Testis (tissue), 2 donors: Measurements from ENCODE around the gene LIN7A.

Source experiments
- POLR2A ChIP-seq: fragments of 450-650 bp; IDR thresholded peaks from one replicate; pipeline ENCODE4 v1.6.1; 2017; ENCODE audit warnings: antibody characterized with exemption, mild to moderate bottlenecking, moderate library complexity
- TF ChIP-seq, protein P1 (sequence below), 3 experiments: fragments of 450-650 bp in 2 of 3; fragments of 200-600 bp in 1 of 3; sonication (generic) in 1 of 3; IDR thresholded peaks; one replicate each; pipeline ENCODE4 v1.5.1; 2016 to 2019; ENCODE audit warnings: antibody characterized with exemption in 3 of 3, mild to moderate bottlenecking in 2 of 3, moderate library complexity in 1 of 3

GRCh38 chr12:80902711-80903110 lies 35.0 kb downstream of the LIN7A start:
- TF ChIP-seq, protein P1, sequence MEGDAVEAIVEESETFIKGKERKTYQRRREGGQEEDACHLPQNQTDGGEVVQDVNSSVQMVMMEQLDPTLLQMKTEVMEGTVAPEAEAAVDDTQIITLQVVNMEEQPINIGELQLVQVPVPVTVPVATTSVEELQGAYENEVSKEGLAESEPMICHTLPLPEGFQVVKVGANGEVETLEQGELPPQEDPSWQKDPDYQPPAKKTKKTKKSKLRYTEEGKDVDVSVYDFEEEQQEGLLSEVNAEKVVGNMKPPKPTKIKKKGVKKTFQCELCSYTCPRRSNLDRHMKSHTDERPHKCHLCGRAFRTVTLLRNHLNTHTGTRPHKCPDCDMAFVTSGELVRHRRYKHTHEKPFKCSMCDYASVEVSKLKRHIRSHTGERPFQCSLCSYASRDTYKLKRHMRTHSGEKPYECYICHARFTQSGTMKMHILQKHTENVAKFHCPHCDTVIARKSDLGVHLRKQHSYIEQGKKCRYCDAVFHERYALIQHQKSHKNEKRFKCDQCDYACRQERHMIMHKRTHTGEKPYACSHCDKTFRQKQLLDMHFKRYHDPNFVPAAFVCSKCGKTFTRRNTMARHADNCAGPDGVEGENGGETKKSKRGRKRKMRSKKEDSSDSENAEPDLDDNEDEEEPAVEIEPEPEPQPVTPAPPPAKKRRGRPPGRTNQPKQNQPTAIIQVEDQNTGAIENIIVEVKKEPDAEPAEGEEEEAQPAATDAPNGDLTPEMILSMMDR (IDR thresholded peaks at IDR 0.05): no peak
- no peak for TF ChIP-seq POLR2A
